Germinal center (tissue), 1 donor: Measurements from ENCODE around the gene BIN2.
A peak's percentile ranks its signal among the peaks of the same experiment; 100 is the strongest.
"Not testable (repeated sequence)": the region's sequence is repeated elsewhere in the genome, so short reads cannot be mapped to it uniquely, and the experiment has no call there.

Source experiments
- DNase-seq: peaks from one replicate; pipeline ENCODE4 v3.0.0; 2012; ENCODE audit warnings: mixed read lengths, low spot score

Gene BIN2

GRCh38 chr12:51311389-51311788 is 12.6 kb downstream of the BIN2 start:
- no peak for DNase-seq

- no peak for DNase-seq
Measured at GRCh38 chr12:51307655-51308593, 16.1 kb downstream of the BIN2 start.

GRCh38 chr12:51306507-51306906 is 17.5 kb downstream of the BIN2 start:
- DNase-seq, result no peak

- not testable (repeated sequence) for DNase-seq
Measured at GRCh38 chr12:51300768-51301167, 23.2 kb downstream of the BIN2 start.

GRCh38 chr12:51295651-51296050 is 28.3 kb downstream of the BIN2 start:
- DNase-seq, result no peak

- not testable (repeated sequence) for DNase-seq
Measured at GRCh38 chr12:51294097-51294496, 29.9 kb downstream of the BIN2 start.

GRCh38 chr12:51293696-51294095 is 30.3 kb downstream of the BIN2 start:
- no peak for DNase-seq

- DNase-seq, result peak; percentile 23
Measured at GRCh38 chr12:51291603-51292513, 32.1 kb downstream of the BIN2 start.

GRCh38 chr12:51285843-51286242 is 38.1 kb downstream of the BIN2 start:
- no peak for DNase-seq

GRCh38 chr12:51281202-51281924 is 42.6 kb downstream of the BIN2 start:
- no peak for DNase-seq

- DNase-seq, result no peak
Measured at GRCh38 chr12:51275088-51275487, 48.9 kb downstream of the BIN2 start.

GRCh38 chr12:51272810-51273209 is 51.2 kb downstream of the BIN2 start:
- DNase-seq, result not testable (repeated sequence)

- no peak for DNase-seq
Measured at GRCh38 chr12:51270951-51271518, 52.9 kb downstream of the BIN2 start.

GRCh38 chr12:51270067-51270950 is 53.7 kb downstream of the BIN2 start, which contains the start of gene SMAGP:
TSS of gene SMAGP (minus strand) at chr12:51270415. CDS start at chr12:51269278, 1,137 bp downstream.
- peak; percentile 71 for DNase-seq

- peak; percentile 42 for DNase-seq
Measured at GRCh38 chr12:51269174-51270066, 54.6 kb downstream of the BIN2 start.

- DNase-seq, result no peak
Measured at GRCh38 chr12:51265024-51265423, 59.0 kb downstream of the BIN2 start.

GRCh38 chr12:51264297-51264696 is 59.7 kb downstream of the BIN2 start:
- DNase-seq, result no peak

- no peak for DNase-seq
Measured at GRCh38 chr12:51263341-51263740, 60.6 kb downstream of the BIN2 start.

GRCh38 chr12:51262758-51263177 is 61.2 kb downstream of the BIN2 start:
- no peak for DNase-seq
